HepG2 (cell line): ENCODE results near the gene MAP3K2.

Experiments
- CTCF ChIP-seq: sonication (generic); formaldehyde crosslinking; IDR thresholded peaks from 2 replicates; pipeline ENCODE4 v1.5.0; 2020; ENCODE audit warnings: mild to moderate bottlenecking, missing genetic modification reagents, moderate library complexity
- FOXK1 ChIP-seq: sonication (generic); formaldehyde crosslinking; IDR thresholded peaks from 2 replicates; pipeline ENCODE4 v1.4.0; 2020; ENCODE audit warnings: low read depth, missing genetic modification reagents, borderline replicate concordance
- IRF1 ChIP-seq: sonication (generic); formaldehyde crosslinking; IDR thresholded peaks from 2 replicates; pipeline ENCODE4 v1.4.0; 2020; ENCODE audit warnings: low read depth, mild to moderate bottlenecking, missing genetic modification reagents
- KDM6A ChIP-seq: IDR thresholded peaks from 2 replicates; pipeline ENCODE4 v1.6.1; 2016; ENCODE audit warnings: low read depth
- PLSCR1 ChIP-seq: sonication (generic); formaldehyde crosslinking; IDR thresholded peaks from 2 replicates; pipeline ENCODE4 v1.5.0; 2020; ENCODE audit warnings: missing genetic modification reagents, mild to moderate bottlenecking, borderline replicate concordance
- POLR2A ChIP-seq, 2 experiments: IDR thresholded peaks; 2 replicates each; pipeline ENCODE4 v1.6.1; 2011; ENCODE audit warnings: low read depth in 2 of 2, low read length in 2 of 2, mild to moderate bottlenecking in 1 of 2, moderate library complexity in 1 of 2; ENCODE audit not compliant: insufficient read depth in 1 of 2
- SKIL ChIP-seq: sonication (generic); formaldehyde crosslinking; IDR thresholded peaks from 2 replicates; pipeline ENCODE4 v1.8.0; 2022; ENCODE audit warnings: missing genetic modification reagents, mild to moderate bottlenecking, moderate library complexity, borderline replicate concordance
- ZBTB49 ChIP-seq: sonication (generic); formaldehyde crosslinking; IDR thresholded peaks from 2 replicates; pipeline ENCODE4 v1.4.0; 2020; ENCODE audit warnings: missing genetic modification reagents, borderline replicate concordance
- ZFP91 ChIP-seq: sonication (generic); formaldehyde crosslinking; IDR thresholded peaks from 2 replicates; pipeline ENCODE4 v1.9.0; 2022; ENCODE audit warnings: missing genetic modification reagents, mild to moderate bottlenecking, borderline replicate concordance
- ZNF431 ChIP-seq: sonication (generic); formaldehyde crosslinking; IDR thresholded peaks from 2 replicates; pipeline ENCODE4 v1.9.0; 2022; ENCODE audit warnings: missing genetic modification reagents, low read depth, mild to moderate bottlenecking, borderline replicate concordance
- ZNF460 ChIP-seq: sonication (generic); formaldehyde crosslinking; IDR thresholded peaks from 2 replicates; pipeline ENCODE4 v1.5.1; 2020; ENCODE audit warnings: missing genetic modification reagents, mild to moderate bottlenecking, borderline replicate concordance
- ZNF512 ChIP-seq: sonication (generic); formaldehyde crosslinking; IDR thresholded peaks from 2 replicates; pipeline ENCODE4 v1.4.0; 2020; ENCODE audit warnings: mild to moderate bottlenecking, missing genetic modification reagents
- ZNF691 ChIP-seq: sonication (generic); formaldehyde crosslinking; IDR thresholded peaks from 2 replicates; pipeline ENCODE4 v1.4.0; 2020; ENCODE audit warnings: missing genetic modification reagents, low read depth, mild to moderate bottlenecking, borderline replicate concordance

GRCh38 chr2:127358044-127358443 lies 29.7 kb downstream of the MAP3K2 start:
- no peak for TF ChIP-seq PLSCR1 (CRISPR knock-in tag)
- TF ChIP-seq CTCF, result no peak
- no peak for TF ChIP-seq KDM6A (CRISPR knock-in tag)
- TF ChIP-seq ZNF431 (CRISPR knock-in tag), result no peak
- no peak for TF ChIP-seq ZNF460 (CRISPR knock-in tag)
- no peak for TF ChIP-seq POLR2A (IDR thresholded peaks at IDR 0.05; ENCODE audit: insufficient read depth in 1 of 2, low read depth in 2 of 2, low read length in 2 of 2)
- TF ChIP-seq FOXK1, result no peak
- no peak for TF ChIP-seq ZNF691 (CRISPR knock-in tag)
- TF ChIP-seq ZNF512 (CRISPR knock-in tag), result no peak
- no peak for TF ChIP-seq ZFP91 (CRISPR knock-in tag)
- TF ChIP-seq IRF1 (CRISPR knock-in tag), result no peak
- no peak for TF ChIP-seq SKIL (CRISPR knock-in tag)
- no peak for TF ChIP-seq ZBTB49 (CRISPR knock-in tag)
